H1 (cell line): ENCODE measurements around the gene TNFRSF1A. TPM values are rescaled to one million over a fixed set of nuclear protein-coding genes. Genes with fewer than 3 reads are reported as not detected.
A peak's percentile ranks its signal among the peaks of the same experiment; 100 is the strongest.

Experiments used
- CTCF ChIA-PET: fragments of 300-600 bp; sonication (Branson Sonifier 250); formaldehyde crosslinking; loops from one replicate; lab custom pipeline; 2021; ENCODE audit not compliant: partially characterized antibody; lab: Charles Lee
- POLR2A ChIA-PET: fragments of 300-600 bp; sonication (Branson Sonifier 250); formaldehyde crosslinking; loops from one replicate; lab custom pipeline; 2021; ENCODE audit warnings: inconsistent platforms; ENCODE audit not compliant: partially characterized antibody; lab: Charles Lee
- DNase-seq, 2 experiments: peaks; one replicate each; pipeline versions ENCODE4 v3.0.0 to v3.0.0-alpha.2; 2010 to 2022; ENCODE audit warnings: low spot score in 2 of 2, low read depth in 1 of 2, mixed read lengths in 1 of 2
- FAIRE-seq: peaks from 2 replicates; lab custom pipeline; 2011; peaks lifted over from hg19 to GRCh38; lab: Jason Lieb, UNC
- H2AFZ ChIP-seq: 2 replicates; pipeline ENCODE4 v1.8.1; 2012; ENCODE audit warnings: low read length, inconsistent platforms
- H2AK5ac ChIP-seq: 2 replicates; pipeline ENCODE4 v1.6.1; 2013; ENCODE audit warnings: low read depth, low read length
- H2BK120ac ChIP-seq: replicated peaks from 2 replicates; pipeline ENCODE3; 2013; ENCODE audit warnings: low read depth, low read length, inconsistent platforms
- H2BK12ac ChIP-seq: 2 replicates; pipeline ENCODE4 v1.6.1; 2013; ENCODE audit warnings: low read depth, low read length
- H2BK15ac ChIP-seq: 2 replicates; pipeline ENCODE4 v1.6.1; 2013; ENCODE audit warnings: low read length
- H2BK20ac ChIP-seq: 2 replicates; pipeline ENCODE4 v1.6.1; 2013; ENCODE audit warnings: low read length
- H2BK5ac ChIP-seq: 2 replicates; pipeline ENCODE4 v1.6.1; 2013; ENCODE audit warnings: low read depth, low read length
- H3K14ac ChIP-seq: 2 replicates; pipeline ENCODE4 v1.6.1; 2013; ENCODE audit warnings: inconsistent platforms; ENCODE audit not compliant: insufficient read length
- H3K18ac ChIP-seq: 2 replicates; pipeline ENCODE4 v1.6.1; 2013; ENCODE audit warnings: low read length; ENCODE audit errors: extremely low read depth
- H3K23ac ChIP-seq: 2 replicates; pipeline ENCODE4 v1.6.1; 2013; ENCODE audit warnings: inconsistent platforms; ENCODE audit not compliant: insufficient read length
- H3K23me2 ChIP-seq: 2 replicates; pipeline ENCODE4 v1.6.1; 2013; ENCODE audit warnings: low read depth, low read length
- H3K27ac ChIP-seq: 2 replicates; pipeline ENCODE4 v1.6.1; 2011; ENCODE audit warnings: low read depth, low read length, inconsistent platforms
- H3K27me3 ChIP-seq, 4 experiments: replicated peaks in 1 of 4; 1 replicate in 1 of 4; 2 replicates in 3 of 4; pipeline versions ENCODE4 v1.6.1 to v1.8.1; 2011 to 2013; ENCODE audit warnings: low read length in 3 of 4, mild to moderate bottlenecking in 3 of 4, inconsistent platforms in 2 of 4, mixed read lengths in 2 of 4, moderate library complexity in 1 of 4; ENCODE audit not compliant: control insufficient read depth in 3 of 4, insufficient read depth in 3 of 4; ENCODE audit errors: extremely low read depth in 1 of 4
- H3K36me3 ChIP-seq, 4 experiments: 2 replicates each; pipeline versions ENCODE4 v1.6.1 to v1.8.1; 2011 to 2013; ENCODE audit warnings: mild to moderate bottlenecking in 4 of 4, low read length in 3 of 4, moderate library complexity in 2 of 4, control low read depth in 1 of 4, inconsistent platforms in 1 of 4; ENCODE audit not compliant: insufficient read depth in 4 of 4, control insufficient read depth in 2 of 4
- H3K4ac ChIP-seq: replicated peaks from 2 replicates; pipeline ENCODE3; 2013; ENCODE audit warnings: low read length, low read depth, mixed read lengths, inconsistent platforms; ENCODE audit not compliant: insufficient read length
- H3K4me1 ChIP-seq, 4 experiments: replicated peaks in 1 of 4; 1 replicate in 1 of 4; 2 replicates in 3 of 4; pipeline versions ENCODE4 v1.6.1 to v1.8.1; 2011 to 2013; ENCODE audit warnings: low read length in 3 of 4, inconsistent platforms in 2 of 4, mixed read lengths in 1 of 4; ENCODE audit not compliant: insufficient read depth in 4 of 4, control insufficient read depth in 3 of 4
- H3K4me2 ChIP-seq, 2 experiments: 2 replicates each; pipeline versions ENCODE4 v1.6.1 to v1.8.1; 2011 to 2013; ENCODE audit warnings: low read depth in 2 of 2, low read length in 2 of 2, control low read depth in 1 of 2, inconsistent platforms in 1 of 2, mild to moderate bottlenecking in 1 of 2; ENCODE audit not compliant: insufficient read depth in 1 of 2
- H3K4me3 ChIP-seq, 4 experiments: fragments of 200-600, 300-600 bp in 1 of 4; sonication (generic), shearing (Covaris generic), sonication (Bioruptor Twin) in 1 of 4; 2 replicates each; pipeline versions ENCODE4 v1.5.1 to v1.8.1; 2011 to 2016; ENCODE audit warnings: low read length in 4 of 4, low read depth in 3 of 4, control low read depth in 2 of 4, inconsistent platforms in 2 of 4, mild to moderate bottlenecking in 2 of 4, mixed read lengths in 1 of 4, moderate library complexity in 1 of 4; ENCODE audit not compliant: insufficient read depth in 2 of 4; ENCODE audit errors: extremely low read depth in 1 of 4
- H3K56ac ChIP-seq: replicated peaks from 2 replicates; pipeline ENCODE3; 2013; ENCODE audit warnings: low read depth, mild to moderate bottlenecking, mixed read lengths, low read length, inconsistent platforms; ENCODE audit not compliant: insufficient read length
- H3K79me1 ChIP-seq: 2 replicates; pipeline ENCODE4 v1.6.1; 2013; ENCODE audit warnings: low read depth, low read length, control low read depth
- H3K79me2 ChIP-seq, 2 experiments: 2 replicates each; pipeline versions ENCODE4 v1.6.1 to v1.8.1; 2012 to 2013; ENCODE audit warnings: low read length in 2 of 2, mild to moderate bottlenecking in 2 of 2, inconsistent platforms in 1 of 2; ENCODE audit not compliant: insufficient read depth in 2 of 2, control insufficient read depth in 1 of 2
- H3K9ac ChIP-seq, 4 experiments: replicated peaks in 1 of 4; 1 replicate in 1 of 4; 2 replicates in 3 of 4; pipeline versions ENCODE4 v1.6.1 to v1.8.1; 2011 to 2013; ENCODE audit warnings: low read depth in 3 of 4, low read length in 3 of 4, control low read depth in 2 of 4, mild to moderate bottlenecking in 2 of 4, moderate library complexity in 2 of 4, inconsistent platforms in 1 of 4; ENCODE audit errors: extremely low read depth in 1 of 4
- H3K9me3 ChIP-seq, 2 experiments: 2 replicates each; pipeline versions ENCODE4 v1.6.1 to v1.8.1; 2012 to 2013; ENCODE audit warnings: mild to moderate bottlenecking in 2 of 2, moderate library complexity in 2 of 2, control low read depth in 1 of 2, inconsistent platforms in 1 of 2, low read depth in 1 of 2, low read length in 1 of 2, mixed read lengths in 1 of 2; ENCODE audit not compliant: insufficient read depth in 2 of 2
- H4K20me1 ChIP-seq, 2 experiments: replicated peaks in 1 of 2; 2 replicates each; pipeline versions ENCODE3 to v1.8.1; 2011 to 2013; ENCODE audit warnings: inconsistent platforms in 2 of 2, low read length in 2 of 2, mild to moderate bottlenecking in 1 of 2; ENCODE audit not compliant: insufficient read depth in 2 of 2, control insufficient read depth in 1 of 2
- H4K5ac ChIP-seq: 2 replicates; pipeline ENCODE4 v1.6.1; 2013; ENCODE audit warnings: low read length, low read depth, mixed read lengths, inconsistent platforms; ENCODE audit not compliant: insufficient read length
- H4K8ac ChIP-seq: 2 replicates; pipeline ENCODE4 v1.8.0; 2013; ENCODE audit warnings: mild to moderate bottlenecking, moderate library complexity, low read length, inconsistent platforms; ENCODE audit not compliant: insufficient read depth; ENCODE audit errors: extremely low read depth
- H4K91ac ChIP-seq: replicated peaks from 2 replicates; pipeline ENCODE3; 2013; ENCODE audit warnings: low read length, mixed read lengths, inconsistent platforms; ENCODE audit not compliant: insufficient read length
- BACH1 ChIP-seq: IDR thresholded peaks from 2 replicates; pipeline ENCODE4 v1.6.1; 2012; ENCODE audit warnings: low read length, improper control_type of control experiment
- CEBPB ChIP-seq: IDR thresholded peaks from 2 replicates; pipeline ENCODE4 v1.6.1; 2012; ENCODE audit warnings: low read depth, low read length
- CHD2 ChIP-seq: IDR thresholded peaks from 2 replicates; pipeline ENCODE4 v1.6.1; 2012; ENCODE audit warnings: low read length, improper control_type of control experiment
- NANOG ChIP-seq: IDR thresholded peaks from 2 replicates; pipeline ENCODE4 v1.6.1; 2011; ENCODE audit warnings: low read length, low read depth, mild to moderate bottlenecking, inconsistent platforms; ENCODE audit not compliant: insufficient read depth, poor library complexity, severe bottlenecking
- POU5F1 ChIP-seq: IDR thresholded peaks from 2 replicates; pipeline ENCODE4 v1.6.1; 2011; ENCODE audit warnings: low read depth, mild to moderate bottlenecking, low read length, moderate library complexity
- WGBS, 2 experiments: shearing (Covaris generic) in 1 of 2; methylation state at CpG; one replicate each; pipeline versions ENCODE4 v1.1.6 to v1.1.7; 2013 to 2015; ENCODE audit warnings: low lambda C conversion rate in 2 of 2, mixed read lengths in 2 of 2, inconsistent platforms in 1 of 2, low coverage in 1 of 2, missing lambda C conversion rate in 1 of 2; ENCODE audit not compliant: insufficient replicate concordance in 2 of 2, insufficient coverage in 1 of 2, insufficient read length in 1 of 2; ENCODE audit errors: extremely low coverage in 1 of 2, missing lambda C conversion rate in 1 of 2; 5-methylcytosine and 5-hydroxymethylcytosine counted together
- polyA plus RNA-seq, 7 experiments: library from polyadenylated mRNA; depleted of rRNA in 3 of 7; stranded (reverse) in 5 of 7; unstranded in 2 of 7; fragments of >200 nt in 5 of 7; fragments of 200-250 nt in 2 of 7; gene quantifications; 1 replicate in 5 of 7; 2 replicates in 1 of 7; 4 replicates in 1 of 7; pipeline versions ENCODE4 v1.2.1 to v1.2.3, GENCODE V29; 2011 to 2013; ENCODE audit warnings: missing spikeins in 2 of 7, mixed read lengths in 2 of 7
- total RNA-seq: library from RNA; stranded (reverse); fragmentation: NEBNext Ultra II Directional; extraction: Animal tissue kit (Norgen Biotek cat#: 25700); gene quantifications from 2 replicates; pipeline ENCODE4 v1.2.1, GENCODE V29; 2021

Gene TNFRSF1A
- total and polyA plus RNA-seq, 2 of the 8 experiments (the other 6 are each of a cell fraction or from before 2014, with no cell fraction given), result 28.7 to 42.1 TPM

- no peak overlapping the region for H2BK15ac ChIP-seq
- no peak for DNase-seq
- H2BK5ac ChIP-seq, result peak overlapping the region; percentile 24; the same call in 1 of the 2 replicates
- H2BK20ac ChIP-seq, result no peak overlapping the region
- H3K27ac ChIP-seq, result no peak overlapping the region
- H3K18ac ChIP-seq, result no peak overlapping the region
- H3K79me2 ChIP-seq, result no peaks in the 10 kb centered on the region
- H3K9ac ChIP-seq, result no peak overlapping the region
- 0 out of 2 replicates have a peak, but pooled peaks cover under 1% of the 10 kb centered on the region for H3K23me2 ChIP-seq
- H2BK120ac ChIP-seq, result no peak overlapping the region
- no peak overlapping the region for H4K91ac ChIP-seq
- H4K20me1 ChIP-seq, result no peaks in the 10 kb centered on the region
- H3K4me3 ChIP-seq, result no peak overlapping the region
- H2BK12ac ChIP-seq, result no peak overlapping the region
- H3K4ac ChIP-seq, result no peak overlapping the region
- CTCF ChIA-PET, result interaction anchor here (0.6 to 1.6 kb wide), 4 partner anchors 13 to 147 kb away, joined by 3 to 6 read pairs (median 4); no protein-coding TSS in a partner anchor
- TF ChIP-seq NANOG (no peak), BACH1 (no peak), CEBPB (no peak), CHD2 (no peak), POU5F1 (no peak)
- TF ChIP-seq, all 59 proteins: peak for 0
- WGBS, 2 experiments, result 96% methylated on average over 11 of the region's 16 CpGs; no CpG with 5 or more reads in 1 of the 2 experiments
- no peak overlapping the region for H3K23ac ChIP-seq
- no peaks in the 10 kb centered on the region for H3K27me3 ChIP-seq
- no peak for FAIRE-seq
- H4K8ac ChIP-seq, result peak overlapping the region; percentile 6; the same call in 1 of the 2 replicates
- peaks cover 7 to 43% (median 17%) of the 10 kb centered on the region in 4 experiments; a peak in 7 of 8 replicates for H3K36me3 ChIP-seq
- no peak overlapping the region for H3K14ac ChIP-seq
- peaks cover 3% of the 10 kb centered on the region for H3K79me1 ChIP-seq
- no peak overlapping the region for H3K56ac ChIP-seq
- H3K9me3 ChIP-seq, result no peaks in the 10 kb centered on the region
- no peak overlapping the region for H2AFZ ChIP-seq
- H3K4me1 ChIP-seq, result peaks cover 4 to 18% (median 9%) of the 10 kb centered on the region in 4 experiments
- no peak overlapping the region for H4K5ac ChIP-seq
- H2AK5ac ChIP-seq, result no peak overlapping the region
- H3K4me2 ChIP-seq, result no peak overlapping the region
- POLR2A ChIA-PET, result interaction anchor here (0.9 to 16.0 kb wide), 5 partner anchors 9 to 52 kb away, joined by 3 to 214 read pairs (median 10); partner anchors contain the start of gene SCNN1A
These were observed 23.4 kb downstream of the TNFRSF1A start for GRCh38 chr12:6318440-6318879.
